ENCODE results near the gene HM13.

- no peak for TF ChIP-seq HCFC1 (IDR thresholded peaks at IDR 0.05; ENCODE audit: low read depth, low read length)
- TF ChIP-seq SOX5 (CRISPR knock-in tag; IDR thresholded peaks at IDR 0.05; ENCODE audit: borderline replicate concordance), result no peak
- no peak for TF ChIP-seq JUND (CRISPR knock-in tag; IDR thresholded peaks at IDR 0.05)
- no peak for TF ChIP-seq ASH2L (IDR thresholded peaks at IDR 0.05; ENCODE audit: insufficient read length, low read depth, low read length)
- no peak for TF ChIP-seq POLR2AphosphoS2 (IDR thresholded peaks at IDR 0.05; ENCODE audit: low read depth, low read length)
- no peak for TF ChIP-seq KAT8 (CRISPR knock-in tag; IDR thresholded peaks at IDR 0.05)
- TF ChIP-seq CCDC6 (CRISPR knock-in tag; IDR thresholded peaks at IDR 0.05), result no peak
- TF ChIP-seq AKNA (CRISPR knock-in tag; IDR thresholded peaks at IDR 0.05; ENCODE audit: borderline replicate concordance), result no peak
- TF ChIP-seq ZNF674 (CRISPR knock-in tag; IDR thresholded peaks at IDR 0.05; ENCODE audit: low read depth), result no peak
Measured at GRCh38 chr20:31543966-31544598, 29.8 kb downstream of the HM13 start.

Measured in HepG2 (cell line).